Mammary epithelial cell (primary cell): Measurements from ENCODE around the gene ISLR2.

Experiments used
- CTCF ChIP-seq, 2 donors: IDR thresholded peaks in 1 of 2; conservative IDR thresholded peaks in 1 of 2; 2 replicates each; pipeline ENCODE4 v1.5.1; 2011 to 2012; ENCODE audit warnings: inconsistent platforms in 2 of 2, low read length in 2 of 2, mild to moderate bottlenecking in 2 of 2, control low read depth in 1 of 2, low read depth in 1 of 2; ENCODE audit not compliant: insufficient read depth in 1 of 2; ENCODE audit errors: extremely low read depth in 1 of 2
- EZH2 ChIP-seq: IDR thresholded peaks from 2 replicates; pipeline ENCODE4 v1.6.1; 2012; ENCODE audit warnings: low read length, inconsistent platforms, borderline replicate concordance

DNA sequence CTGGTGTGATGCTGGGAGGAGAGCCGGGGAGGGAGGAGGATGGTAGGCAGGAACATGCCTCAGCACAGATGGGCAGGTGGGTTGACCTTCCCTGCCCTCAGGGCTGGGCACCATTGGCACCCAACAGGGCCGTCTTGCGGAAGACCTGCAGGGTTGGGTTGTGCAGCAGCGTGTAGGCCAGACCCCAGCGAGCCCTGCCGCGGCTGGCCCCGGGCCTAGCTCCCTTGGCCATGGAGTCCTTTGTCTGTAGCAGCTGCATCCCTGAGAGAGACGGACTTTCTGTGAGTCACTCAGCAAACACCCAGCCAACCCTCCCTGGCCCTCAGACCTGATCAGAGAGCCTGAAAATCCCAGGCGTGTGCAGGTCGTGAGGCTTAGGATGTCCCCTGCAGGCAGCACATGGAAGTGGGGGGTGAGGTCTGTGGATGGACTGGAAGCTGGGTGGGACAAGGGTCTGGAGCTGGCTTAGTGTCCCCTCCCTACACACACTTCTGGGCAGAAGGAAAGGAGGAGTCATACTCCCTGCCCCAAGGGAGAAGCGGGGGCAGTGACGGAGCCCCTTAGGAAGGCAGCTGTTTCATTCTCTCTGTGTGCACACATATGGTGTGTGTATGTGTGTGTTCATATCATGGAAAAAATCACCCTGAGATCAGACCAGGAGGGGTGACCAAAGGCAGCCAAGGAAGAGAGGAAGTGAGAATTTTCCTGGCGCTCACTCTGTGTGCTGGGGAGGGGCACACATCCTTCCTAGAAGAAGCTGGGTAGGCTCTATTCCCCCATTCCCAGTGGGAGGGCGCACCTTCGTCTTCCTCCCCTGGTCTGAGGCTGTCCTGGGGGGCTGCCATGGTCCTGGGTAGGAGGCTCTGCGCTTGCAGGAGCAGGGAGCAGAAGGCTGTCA lies 49.8 kb downstream of the ISLR2 start:
- no peak for TF ChIP-seq CTCF (conservative IDR thresholded peaks at IDR 0.05 in 1 of 2, IDR thresholded peaks at IDR 0.05 in 1 of 2; ENCODE audit: extremely low read depth in 1 of 2, insufficient read depth in 1 of 2, low read depth in 1 of 2, low read length in 2 of 2)
- TF ChIP-seq EZH2, result no peak
